ENCODE data around the gene ATP13A5. TPM values are rescaled to one million over a fixed set of nuclear protein-coding genes. Genes with fewer than 3 reads are reported as not detected.

Gene ATP13A5
- total RNA-seq, 1 donor from 2014 or later = under 0.01 TPM

GRCh38 chr3:193269343-193270028, 109.1 kb downstream of the ATP13A5 start:
- no peak for DNase-seq

DNA sequence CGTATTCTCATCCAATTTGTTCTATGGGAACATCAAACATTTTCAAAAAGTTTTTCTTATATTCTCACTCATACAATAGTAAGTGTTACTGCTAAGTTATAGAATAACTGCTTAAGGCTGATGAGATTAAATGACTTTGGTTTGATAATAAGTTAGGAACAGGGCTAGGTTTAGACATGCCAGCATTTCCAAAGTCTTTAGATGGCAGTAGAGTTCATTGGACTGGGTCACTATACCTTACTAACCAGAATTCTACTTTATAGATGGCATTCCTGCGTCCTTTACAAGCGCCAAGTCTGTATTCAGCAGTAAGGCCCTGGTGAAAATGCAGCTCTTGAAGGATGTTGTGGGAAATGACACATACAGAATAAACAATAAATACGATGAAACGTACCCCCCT, 115.8 kb downstream of the ATP13A5 start:
- no peak for DNase-seq

- DNase-seq = no peak
These were observed 116.6 kb downstream of the ATP13A5 start for GRCh38 chr3:193261970-193262369.

- no peak for DNase-seq
These were observed 124.4 kb downstream of the ATP13A5 start for GRCh38 chr3:193253986-193254660.

DNA sequence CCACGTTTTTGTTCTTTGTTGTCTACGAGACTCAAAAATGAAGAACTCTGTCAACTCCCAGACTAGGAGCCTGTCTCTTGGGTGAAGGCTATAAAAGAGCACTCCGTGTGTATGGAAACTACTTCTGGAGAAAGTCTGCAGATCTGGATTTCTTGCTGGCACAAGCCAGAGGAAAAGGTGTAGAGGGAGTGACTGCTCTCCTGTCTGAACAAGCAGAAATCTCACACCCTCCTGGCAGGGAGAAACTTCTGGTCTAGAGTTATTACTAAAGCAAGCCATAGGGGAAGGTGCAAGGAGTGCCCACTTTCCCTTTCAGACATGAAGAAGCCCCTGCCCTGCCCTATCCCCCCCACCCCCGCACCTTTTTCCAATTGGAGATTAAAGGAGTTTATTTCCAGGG, 128.1 kb downstream of the ATP13A5 start:
- DNase-seq = no peak

GRCh38 chr3:193248848-193249468, 129.6 kb downstream of the ATP13A5 start:
- no peak for DNase-seq

- DNase-seq = no peak
These were observed 135.0 kb downstream of the ATP13A5 start for GRCh38 chr3:193243571-193243970.

DNA sequence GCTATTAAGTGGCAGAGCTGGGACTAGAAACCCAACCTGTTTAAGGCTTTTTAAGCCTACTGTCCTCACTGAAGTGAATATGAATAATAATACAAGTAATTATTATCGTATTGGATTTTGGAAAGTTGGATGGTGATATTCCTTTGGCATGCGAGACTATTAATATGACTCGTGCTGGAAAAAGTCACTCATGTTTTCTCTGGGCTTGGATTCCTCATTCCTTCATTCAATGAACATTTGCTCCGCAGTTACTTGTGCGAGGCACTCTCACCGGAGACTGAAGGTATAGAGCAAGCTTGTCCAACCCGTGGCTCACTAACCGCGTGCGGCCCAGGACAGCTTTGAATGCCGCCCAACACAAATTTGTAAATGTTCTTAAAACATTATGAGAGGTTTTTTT, 136.8 kb downstream of the ATP13A5 start:
- no peak for DNase-seq

GRCh38 chr3:193240850-193241706, 137.5 kb downstream of the ATP13A5 start, which contains the start of gene PLAAT1:
TSS of gene PLAAT1 (plus strand) at chr3:193241222. CDS start at chr3:193255651, 14,429 bp downstream.
- DNase-seq = peak; percentile 56

DNA sequence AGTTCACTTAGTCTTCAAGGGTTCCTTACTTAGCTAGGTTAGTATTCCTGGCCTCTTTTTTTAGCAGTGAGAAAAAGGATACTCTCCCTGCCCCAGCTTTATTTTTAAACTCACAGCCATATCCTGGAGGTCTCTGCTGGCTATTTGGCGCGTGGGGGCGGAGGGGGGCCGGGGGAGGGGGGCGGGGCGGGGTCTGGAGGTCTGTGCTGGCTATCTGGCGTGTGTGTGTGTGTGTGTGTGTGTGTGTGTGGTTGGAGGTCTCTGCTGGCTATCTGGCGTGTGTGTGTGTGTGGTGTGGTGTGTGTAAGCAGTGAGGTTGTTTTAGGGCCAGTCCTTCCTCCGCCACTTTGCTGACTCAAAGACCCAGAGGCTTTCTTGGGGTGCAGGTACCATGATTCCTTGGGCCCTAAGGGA, 138.1 kb downstream of the ATP13A5 start:
- DNase-seq = no peak

- no peak for DNase-seq
These were observed 141.5 kb downstream of the ATP13A5 start for GRCh38 chr3:193237030-193237429.

DNA sequence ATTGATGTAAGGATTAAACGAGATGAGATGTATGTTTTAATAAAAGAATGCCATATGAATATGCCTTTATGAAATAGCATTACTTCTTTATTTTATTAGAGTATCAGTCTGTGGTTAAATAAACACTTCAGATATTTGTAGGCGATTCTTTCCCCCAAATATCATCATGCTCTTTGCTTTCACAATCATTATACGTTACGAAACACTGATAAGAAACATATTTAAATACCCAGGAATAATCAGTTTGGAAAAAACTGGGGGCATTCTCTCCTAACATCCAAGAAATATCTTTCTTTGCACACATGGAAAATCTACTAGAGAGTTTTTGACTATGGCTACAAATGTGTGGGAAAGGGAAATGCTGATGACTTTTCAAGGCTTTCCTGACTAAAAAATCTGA, 142.0 kb downstream of the ATP13A5 start:
- DNase-seq = no peak

DNA sequence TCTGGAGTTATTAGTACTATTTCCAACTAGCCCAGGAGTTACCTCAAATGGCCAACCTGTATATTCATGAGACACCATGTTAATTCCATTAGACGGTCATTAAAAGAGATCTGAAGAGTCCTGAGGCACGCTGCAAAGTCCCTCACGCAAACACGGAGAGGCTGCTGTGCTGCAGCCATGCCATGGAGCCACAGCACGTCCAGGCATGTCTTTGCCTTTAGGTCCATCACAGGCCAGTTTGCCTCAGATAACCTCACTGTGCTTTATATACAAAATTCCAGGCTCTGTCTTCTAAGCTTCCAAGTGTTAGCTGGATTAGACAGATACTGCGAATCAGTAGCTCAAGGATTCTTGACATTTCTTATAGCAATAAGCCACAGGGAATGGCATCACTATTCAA, 147.4 kb downstream of the ATP13A5 start:
- no peak for DNase-seq

DNA sequence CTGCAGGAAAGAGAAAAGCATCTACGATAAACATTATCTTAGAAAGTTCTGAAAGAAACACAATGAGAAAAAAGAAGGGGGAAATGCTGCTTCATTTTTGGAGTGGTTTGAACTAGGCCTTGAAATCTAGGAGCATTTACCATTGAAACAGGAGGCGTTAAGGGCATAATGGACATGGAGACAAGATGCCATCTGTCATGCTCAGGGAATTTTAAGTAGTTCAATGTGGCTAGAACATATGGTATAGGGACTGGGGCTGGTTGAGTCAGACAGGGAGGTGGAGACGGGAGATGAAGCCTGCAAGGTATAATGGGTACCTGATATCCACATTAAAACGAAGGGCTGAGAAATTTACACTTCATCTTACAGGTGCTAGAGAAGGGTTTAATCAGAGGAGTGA, 147.9 kb downstream of the ATP13A5 start:
- no peak for DNase-seq

- DNase-seq = no peak
These were observed 148.6 kb downstream of the ATP13A5 start for GRCh38 chr3:193229851-193230420.

DNA sequence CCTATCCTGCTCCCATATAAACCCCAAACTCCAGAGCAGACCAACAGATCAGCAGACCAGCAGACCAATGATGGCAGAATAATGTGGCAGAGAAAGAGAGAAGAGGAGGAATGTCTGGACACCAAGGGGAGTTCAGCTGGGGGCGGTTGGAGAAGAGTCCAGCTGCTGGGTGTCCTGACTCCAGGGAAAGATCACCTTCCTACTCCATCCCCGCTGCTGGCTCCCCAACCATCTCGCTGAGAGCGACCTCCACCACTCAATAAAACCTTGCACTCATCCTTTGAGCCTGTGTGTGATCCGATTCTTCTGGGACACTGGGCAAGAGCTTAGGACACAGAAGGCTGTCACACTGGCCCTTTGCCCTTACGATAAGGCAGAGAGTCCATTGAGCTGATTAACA, 150.3 kb downstream of the ATP13A5 start:
- DNase-seq = no peak

DNA sequence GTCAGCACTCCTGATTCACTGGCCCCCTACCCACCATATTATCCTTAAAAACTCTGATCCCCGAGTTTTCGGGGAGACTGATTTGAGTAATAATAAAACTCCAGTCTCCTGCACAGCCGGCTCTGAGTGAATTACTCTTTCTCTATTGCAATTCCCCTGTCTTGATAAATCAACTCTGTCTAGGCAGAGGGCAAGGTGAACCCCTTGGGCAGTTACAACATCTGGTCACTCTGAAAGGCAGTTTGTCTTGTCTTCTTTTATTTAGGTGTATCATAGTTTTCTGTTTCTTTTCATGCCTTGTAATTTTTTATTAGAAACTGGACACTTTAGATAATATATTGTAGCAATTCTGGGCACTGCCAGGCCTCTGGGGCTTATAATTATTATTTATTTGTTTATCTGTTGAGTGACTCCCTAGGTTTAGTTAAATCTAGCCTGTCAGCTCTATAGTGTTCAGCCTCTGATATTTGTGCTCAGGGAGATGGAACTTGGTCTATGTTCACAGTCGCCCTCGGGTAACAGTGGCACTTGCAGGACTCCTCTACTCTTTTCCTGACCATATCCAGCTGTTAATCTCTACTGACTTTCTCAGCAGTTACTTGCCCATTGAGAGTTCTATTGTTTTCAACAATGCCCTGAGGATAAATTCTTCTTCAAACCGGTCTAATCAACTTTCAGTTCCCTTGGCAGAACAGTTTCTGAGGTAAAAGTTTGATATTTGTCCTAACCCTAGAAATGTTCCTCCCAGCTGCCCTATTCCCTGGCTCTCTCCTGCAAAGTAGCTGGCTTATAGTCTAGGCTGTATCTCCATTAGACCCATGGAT, 153.0 kb downstream of the ATP13A5 start:
- DNase-seq = no peak

All from occipital lobe (tissue), 2 donors.